OCI-LY7 (cell line): ENCODE data around the gene LCN2. TPM values are rescaled to one million over a fixed set of nuclear protein-coding genes. Genes with fewer than 3 reads are reported as not detected.
"Not testable (repeated sequence)": the region's sequence is repeated elsewhere in the genome, so short reads cannot be mapped to it uniquely, and the experiment has no call there.

Experiments used
- BruUV-seq: library from RNA; stranded (reverse); fragments of 400-500 nt; replicated peaks from 2 replicates; lab custom pipeline; 2021; lab: Mats Ljungman, UMichigan
- CTCF ChIA-PET: fragments of 300-600 bp; sonication (Branson Sonifier 250); formaldehyde crosslinking; loops from one replicate; lab custom pipeline; 2022; ENCODE audit warnings: antibody characterized with exemption; ENCODE audit not compliant: unreplicated experiment; lab: Charles Lee
- POLR2A ChIA-PET: fragments of 300-600 bp; sonication (Branson Sonifier 250); formaldehyde crosslinking; loops from one replicate; lab custom pipeline; 2022; ENCODE audit warnings: antibody characterized with exemption; lab: Charles Lee
- DNase-seq: peaks from one replicate; pipeline ENCODE4 v3.0.0-alpha.2; 2015; ENCODE audit warnings: low spot score
- H2AFZ ChIP-seq: fragments of 200-600 bp; sonication (generic), shearing (Covaris generic); 2 replicates; pipeline ENCODE4 v1.6.1; 2014; ENCODE audit warnings: mild to moderate bottlenecking, antibody characterized with exemption, low read length, moderate library complexity
- H3K27ac ChIP-seq: fragments of 200-600 bp; sonication (generic); 2 replicates; pipeline ENCODE4 v1.5.1; 2014; ENCODE audit warnings: mixed run types, low read depth, mild to moderate bottlenecking, moderate library complexity, low read length, inconsistent platforms; ENCODE audit not compliant: poor library complexity, severe bottlenecking
- H3K36me3 ChIP-seq: fragments of 200-600 bp; sonication (generic); 2 replicates; pipeline ENCODE4 v1.6.1; 2014; ENCODE audit warnings: mild to moderate bottlenecking, antibody characterized with exemption, low read length, moderate library complexity, mixed read lengths; ENCODE audit not compliant: insufficient read depth
- H3K4me1 ChIP-seq: fragments of 200-600 bp; sonication (generic); 2 replicates; pipeline ENCODE4 v1.5.1; 2014; ENCODE audit warnings: mild to moderate bottlenecking, low read length; ENCODE audit not compliant: insufficient read depth, poor library complexity, severe bottlenecking
- H3K4me2 ChIP-seq: fragments of 200-600 bp; sonication (generic); 2 replicates; pipeline ENCODE4 v1.6.1; 2014; ENCODE audit warnings: mild to moderate bottlenecking, low read length
- H3K4me3 ChIP-seq: fragments of 200-600 bp; sonication (generic); 2 replicates; pipeline ENCODE4 v1.5.1; 2014; ENCODE audit warnings: mild to moderate bottlenecking, low read depth, low read length; ENCODE audit not compliant: poor library complexity, severe bottlenecking
- H3K79me2 ChIP-seq: fragments of 200-600 bp; sonication (generic); 2 replicates; pipeline ENCODE4 v1.6.1; 2016; ENCODE audit warnings: low read depth, mild to moderate bottlenecking, low read length, moderate library complexity, mixed read lengths; ENCODE audit not compliant: insufficient read depth
- H3K9me2 ChIP-seq: fragments of 200-600 bp; sonication (generic); 2 replicates; pipeline ENCODE4 v1.6.1; 2016; ENCODE audit warnings: mild to moderate bottlenecking, low read length, mixed read lengths; ENCODE audit not compliant: insufficient read depth
- H3K9me3 ChIP-seq: fragments of 200-600 bp; sonication (generic); 2 replicates; pipeline ENCODE4 v1.6.1; 2014; ENCODE audit warnings: mild to moderate bottlenecking, mixed run types, low read length, mixed read lengths
- H4K20me1 ChIP-seq: fragments of 200-600 bp; sonication (generic); 2 replicates; pipeline ENCODE4 v1.6.1; 2014; ENCODE audit warnings: mild to moderate bottlenecking, antibody characterized with exemption, low read length, moderate library complexity, mixed read lengths; ENCODE audit not compliant: insufficient read depth
- EZH2phosphoT487 ChIP-seq: fragments of 200-600 bp; sonication (generic); IDR thresholded peaks from 2 replicates; pipeline ENCODE4 v1.6.1; 2018; ENCODE audit warnings: low read depth, borderline replicate concordance, mild to moderate bottlenecking, mixed run types, antibody characterized with exemption, low read length, moderate library complexity, mixed read lengths
- intact Hi-C: fragments of 100-400 bp; cut with micrococcal nuclease; formaldehyde crosslinking; loops from one replicate; pipeline ENCODE4 v1.10.0; 2022; ENCODE audit not compliant: unreplicated experiment
- total RNA-seq, 2 experiments: library from RNA; depleted of rRNA in 1 of 2; stranded (reverse); fragments of >200 nt in 1 of 2; shearing (Covaris generic) in 1 of 2; gene quantifications; 2 replicates each; pipeline ENCODE4 v1.2.3, GENCODE V29; 2014 to 2022
- TF ChIP-seq, protein P1 (sequence below): fragments of 200-600 bp; sonication (generic); conservative IDR thresholded peaks from 2 replicates; pipeline ENCODE4 v1.5.1; 2014; ENCODE audit warnings: mild to moderate bottlenecking, antibody characterized with exemption, low read length, moderate library complexity, mixed read lengths

LCN2 gene
- total RNA-seq, 2 experiments from 2014 or later = not detected

DNA sequence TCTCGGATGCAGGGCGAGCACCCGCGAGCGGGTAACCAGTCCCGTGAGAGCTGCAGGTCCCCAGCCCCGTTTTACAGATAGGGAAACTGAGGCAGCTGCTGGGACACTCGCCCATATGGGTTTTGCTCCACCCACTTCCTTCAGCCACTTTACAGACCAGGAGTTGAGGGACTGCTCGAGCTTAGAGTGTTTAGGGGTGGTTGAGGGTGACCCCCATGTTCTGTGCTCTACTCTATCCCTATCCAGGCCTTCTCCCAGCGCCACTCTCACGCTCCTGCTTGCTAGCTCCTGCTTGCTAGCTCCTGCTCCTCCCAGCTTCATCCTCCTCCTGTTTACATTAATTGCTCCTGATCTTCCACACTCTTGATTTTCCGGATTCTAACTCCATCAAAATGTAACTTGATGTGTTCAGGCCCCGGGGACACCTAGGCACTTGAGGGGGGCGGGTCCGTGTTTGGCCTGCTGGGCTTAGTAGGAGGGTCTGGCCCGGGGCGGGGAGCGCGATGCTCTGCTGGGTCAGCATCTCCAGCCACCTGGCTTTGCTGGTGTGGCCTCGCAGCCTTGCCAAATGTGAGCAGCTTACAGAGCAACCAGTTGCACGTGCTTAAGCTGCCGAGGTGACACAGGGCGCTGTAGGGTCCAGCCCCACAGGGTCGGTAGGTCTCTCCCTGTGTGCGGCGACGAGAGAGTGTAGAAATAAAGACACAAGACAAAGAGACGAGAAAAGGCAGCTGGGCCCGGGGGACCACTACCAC, 20.2 kb upstream of the LCN2 start:
- peak overlapping the region; percentile 84 for H3K4me3 ChIP-seq
- ChIA-PET POLR2A (interaction anchor here (0.6 to 0.8 kb wide), 4 partner anchors 29 to 108 kb away, joined by 3 to 5 read pairs (median 3); no protein-coding TSS in a partner anchor), CTCF (interaction anchor here (1.6 kb wide), 1 partner anchor 11 kb away, joined by 7 read pairs; no protein-coding TSS in a partner anchor)
- peaks cover 26% of the 10 kb centered on the region for H3K4me1 ChIP-seq
- DNase-seq = no peak
- TF ChIP-seq EZH2phosphoT487 = no peak
- TF ChIP-seq, protein P1, sequence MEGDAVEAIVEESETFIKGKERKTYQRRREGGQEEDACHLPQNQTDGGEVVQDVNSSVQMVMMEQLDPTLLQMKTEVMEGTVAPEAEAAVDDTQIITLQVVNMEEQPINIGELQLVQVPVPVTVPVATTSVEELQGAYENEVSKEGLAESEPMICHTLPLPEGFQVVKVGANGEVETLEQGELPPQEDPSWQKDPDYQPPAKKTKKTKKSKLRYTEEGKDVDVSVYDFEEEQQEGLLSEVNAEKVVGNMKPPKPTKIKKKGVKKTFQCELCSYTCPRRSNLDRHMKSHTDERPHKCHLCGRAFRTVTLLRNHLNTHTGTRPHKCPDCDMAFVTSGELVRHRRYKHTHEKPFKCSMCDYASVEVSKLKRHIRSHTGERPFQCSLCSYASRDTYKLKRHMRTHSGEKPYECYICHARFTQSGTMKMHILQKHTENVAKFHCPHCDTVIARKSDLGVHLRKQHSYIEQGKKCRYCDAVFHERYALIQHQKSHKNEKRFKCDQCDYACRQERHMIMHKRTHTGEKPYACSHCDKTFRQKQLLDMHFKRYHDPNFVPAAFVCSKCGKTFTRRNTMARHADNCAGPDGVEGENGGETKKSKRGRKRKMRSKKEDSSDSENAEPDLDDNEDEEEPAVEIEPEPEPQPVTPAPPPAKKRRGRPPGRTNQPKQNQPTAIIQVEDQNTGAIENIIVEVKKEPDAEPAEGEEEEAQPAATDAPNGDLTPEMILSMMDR = no peak
- BruUV-seq = no TSS peak
- peak overlapping the region; percentile 95 for H3K4me2 ChIP-seq
- peak overlapping the region; percentile 87 for H2AFZ ChIP-seq
- peaks cover 17% of the 10 kb centered on the region for H3K36me3 ChIP-seq
- H3K27ac ChIP-seq = peak overlapping the region; percentile 85
- no peaks in the 10 kb centered on the region for H3K9me2 ChIP-seq
- no peaks in the 10 kb centered on the region for H3K9me3 ChIP-seq
- H4K20me1 ChIP-seq = 0 out of 2 replicates have a peak, but pooled peaks cover 12% of the 10 kb centered on the region
- intact Hi-C loops = loop anchor here (1.0 to 5.0 kb wide), 2 partner anchors 31 to 63 kb away; partner anchors contain the start of genes BBLN and CIZ1
- peaks cover 24% of the 10 kb centered on the region for H3K79me2 ChIP-seq

DNA sequence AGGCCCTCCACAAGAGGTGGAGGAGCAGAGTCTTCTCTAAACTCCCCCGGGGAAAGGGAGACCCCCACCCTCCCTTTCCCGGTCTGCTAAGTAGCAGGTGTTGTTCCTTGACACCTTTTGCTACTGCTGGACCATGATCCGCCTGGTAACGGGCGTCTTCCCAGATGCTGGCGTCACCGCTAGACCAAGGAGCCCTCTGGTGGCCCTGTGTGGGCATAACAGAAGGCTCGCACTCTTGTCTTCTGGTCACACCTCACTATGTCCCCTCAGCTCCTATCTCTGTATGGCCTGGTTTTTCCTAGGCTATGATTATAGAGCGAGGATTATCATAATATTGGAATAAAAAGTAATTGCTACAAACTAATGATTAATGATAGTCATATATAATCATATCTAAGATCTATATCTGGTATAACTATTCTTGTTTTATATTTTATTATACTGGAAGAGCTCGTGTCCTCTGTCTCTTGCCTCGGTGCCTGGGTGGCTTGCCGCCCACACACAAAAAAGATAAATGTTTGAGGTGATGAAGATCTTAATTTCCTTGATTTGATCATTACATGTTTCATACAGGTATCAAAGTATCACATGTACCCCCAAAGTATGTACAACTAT, 19.2 kb upstream of the LCN2 start:
- POLR2A ChIA-PET, DNase-seq, H3K4me2 ChIP-seq: not testable (repeated sequence)

DNA sequence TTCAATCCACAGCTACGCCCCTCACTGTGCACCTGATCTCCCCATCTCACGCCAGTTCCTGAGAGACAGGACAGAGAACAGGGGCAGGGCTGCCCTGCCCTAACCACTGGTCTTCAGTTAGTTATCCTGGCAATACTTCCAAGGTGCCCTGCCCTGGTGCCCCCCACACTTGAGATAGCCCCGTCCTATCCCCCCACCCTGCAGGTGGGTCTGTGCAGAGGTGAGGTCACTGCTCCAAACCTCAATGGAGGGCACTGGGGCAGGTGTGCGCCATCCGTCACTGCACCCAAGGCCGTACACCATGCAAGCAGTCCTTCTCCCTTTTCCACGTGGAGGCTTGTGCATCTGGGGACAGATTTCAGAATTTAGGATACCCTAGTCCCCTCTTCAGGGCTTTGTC, 18.6 kb upstream of the LCN2 start:
- H3K36me3 ChIP-seq, POLR2A ChIA-PET, H3K27ac ChIP-seq, CTCF ChIA-PET, intact Hi-C loops, H3K4me3 ChIP-seq, H3K4me2 ChIP-seq, H4K20me1 ChIP-seq, BruUV-seq, H3K9me2 ChIP-seq, H2AFZ ChIP-seq, DNase-seq, H3K9me3 ChIP-seq: not testable (repeated sequence)
- H3K4me1 ChIP-seq = peaks cover 16% of the 10 kb centered on the region
- peaks cover 18% of the 10 kb centered on the region for H3K79me2 ChIP-seq

More for the DNA sequence above, 19.2 kb upstream of the LCN2 start:
- CTCF ChIA-PET, H3K9me3 ChIP-seq, H2AFZ ChIP-seq, H3K4me3 ChIP-seq, H3K36me3 ChIP-seq, BruUV-seq, H3K9me2 ChIP-seq, H3K27ac ChIP-seq: not testable (repeated sequence)
- Histone ChIP-seq H4K20me1 (0 out of 2 replicates have a peak, but pooled peaks cover 11% of the 10 kb centered on the region), H3K4me1 (peaks cover 22% of the 10 kb centered on the region), H3K79me2 (peaks cover 24% of the 10 kb centered on the region)
- intact Hi-C loops = loop anchor here (5.0 kb wide), 1 partner anchor 62 kb away; the partner anchor contains the start of gene CIZ1
- TF ChIP-seq, protein P1 = peak; percentile 51; the same call in 1 of the 2 replicates

DNA sequence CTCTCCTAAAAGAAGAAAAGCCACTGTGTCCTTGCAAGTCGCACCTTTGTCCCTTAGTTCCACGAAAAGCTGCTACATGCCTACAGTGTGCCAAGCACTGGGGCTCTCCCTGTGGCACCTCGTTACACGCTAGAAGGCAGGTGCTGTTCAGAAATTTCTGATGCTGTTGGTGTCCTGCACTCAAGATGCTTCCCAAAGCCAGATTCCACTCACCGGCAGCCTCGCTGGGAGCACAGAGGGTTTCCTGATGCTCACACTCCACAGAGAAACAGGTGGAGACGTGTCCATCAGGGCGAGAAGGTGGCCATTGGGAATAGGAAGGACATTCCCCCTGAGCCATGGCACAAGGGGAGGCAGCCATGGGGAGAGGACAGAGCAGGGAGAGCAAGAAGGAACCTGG, 17.9 kb upstream of the LCN2 start:
- H3K4me2 ChIP-seq, H3K9me3 ChIP-seq, H3K9me2 ChIP-seq, H3K4me1 ChIP-seq, POLR2A ChIA-PET, H3K27ac ChIP-seq, DNase-seq, H4K20me1 ChIP-seq, CTCF ChIA-PET, H3K4me3 ChIP-seq, intact Hi-C loops, BruUV-seq, H3K36me3 ChIP-seq, H2AFZ ChIP-seq: not testable (repeated sequence)
- peaks cover 11% of the 10 kb centered on the region for H3K79me2 ChIP-seq
